Measurements from ENCODE around the gene GCNT1.

GCNT1 gene

GRCh38 chr9:76458903-76459693 lies at the start of gene GCNT1:
GCNT1 (plus strand) TSS chr9:76459182; CDS start chr9:76502382, 43,200 bp downstream.
- peak; percentile 79 for DNase-seq (ENCODE audit: low read depth)
- H3K4me3 ChIP-seq (replicated peaks; ENCODE audit: low read depth, low read length): peak within 1 kb of the TSS; percentile 93
- TF ChIP-seq CTCF (IDR thresholded peaks at IDR 0.05; ENCODE audit: low read length, missing control alignments): peak; percentile 26

- no peak for TF ChIP-seq CTCF (IDR thresholded peaks at IDR 0.05; ENCODE audit: low read length, missing control alignments)
- DNase-seq (ENCODE audit: low read depth): no peak
- no peak overlapping the region for H3K4me3 ChIP-seq (replicated peaks; ENCODE audit: low read depth, low read length)
Measured at GRCh38 chr9:76412638-76413037, 46.3 kb upstream of the GCNT1 start.

- DNase-seq (ENCODE audit: low read depth): no peak
- TF ChIP-seq CTCF (IDR thresholded peaks at IDR 0.05; ENCODE audit: low read length, missing control alignments): no peak
- no peak overlapping the region for H3K4me3 ChIP-seq (replicated peaks; ENCODE audit: low read depth, low read length)
Measured at GRCh38 chr9:76413658-76414057, 45.3 kb upstream of the GCNT1 start.

- no peak overlapping the region for H3K4me3 ChIP-seq (replicated peaks; ENCODE audit: low read depth, low read length)
- no peak for TF ChIP-seq CTCF (IDR thresholded peaks at IDR 0.05; ENCODE audit: low read length, missing control alignments)
- DNase-seq (ENCODE audit: low read depth): peak; percentile 90
Measured at GRCh38 chr9:76414661-76415060, 44.3 kb upstream of the GCNT1 start.

- H3K4me3 ChIP-seq (replicated peaks; ENCODE audit: low read depth, low read length): no peak overlapping the region
- no peak for TF ChIP-seq CTCF (IDR thresholded peaks at IDR 0.05; ENCODE audit: low read length, missing control alignments)
- DNase-seq (ENCODE audit: low read depth): peak; percentile 43
Measured at GRCh38 chr9:76415154-76415553, 43.8 kb upstream of the GCNT1 start.

GRCh38 chr9:76415731-76416130 lies 43.3 kb upstream of the GCNT1 start:
- no peak overlapping the region for H3K4me3 ChIP-seq (replicated peaks; ENCODE audit: low read depth, low read length)
- peak; percentile 79 for DNase-seq (ENCODE audit: low read depth)
- no peak for TF ChIP-seq CTCF (IDR thresholded peaks at IDR 0.05; ENCODE audit: low read length, missing control alignments)

- no peak for DNase-seq (ENCODE audit: low read depth)
- H3K4me3 ChIP-seq (replicated peaks; ENCODE audit: low read depth, low read length): no peak overlapping the region
- TF ChIP-seq CTCF (IDR thresholded peaks at IDR 0.05; ENCODE audit: low read length, missing control alignments): no peak
Measured at GRCh38 chr9:76417394-76417793, 41.6 kb upstream of the GCNT1 start.
